Central memory CD4-positive, alpha-beta T cell (primary cell): Measurements from ENCODE around the gene TVP23C.

ENCODE experiments used
- DNase-seq: peaks from one replicate; pipeline ENCODE4 v3.0.0; 2022

TVP23C gene

GRCh38 chr17:15494821-15495220, 68.5 kb downstream of the TVP23C start:
- no peak for DNase-seq

- DNase-seq = no peak
Measured at GRCh38 chr17:15493693-15494035, 69.6 kb downstream of the TVP23C start.

- no peak for DNase-seq
Measured at GRCh38 chr17:15492791-15493692, 70.2 kb downstream of the TVP23C start.

GRCh38 chr17:15492186-15492585, 71.1 kb downstream of the TVP23C start:
- no peak for DNase-seq

GRCh38 chr17:15490634-15491261, 72.5 kb downstream of the TVP23C start:
- no peak for DNase-seq

- DNase-seq = no peak
Measured at GRCh38 chr17:15488557-15488956, 74.7 kb downstream of the TVP23C start.

- DNase-seq = no peak
Measured at GRCh38 chr17:15485045-15485444, 78.2 kb downstream of the TVP23C start.

- no peak for DNase-seq
Measured at GRCh38 chr17:15483431-15483830, 79.9 kb downstream of the TVP23C start.

GRCh38 chr17:15482476-15482875, 80.8 kb downstream of the TVP23C start:
- no peak for DNase-seq

GRCh38 chr17:15481481-15481880, 81.8 kb downstream of the TVP23C start:
- no peak for DNase-seq

- DNase-seq = no peak
Measured at GRCh38 chr17:15480204-15480603, 83.1 kb downstream of the TVP23C start.

- no peak for DNase-seq
Measured at GRCh38 chr17:15479703-15480102, 83.6 kb downstream of the TVP23C start.

GRCh38 chr17:15478845-15479244, 84.4 kb downstream of the TVP23C start:
- no peak for DNase-seq

- no peak for DNase-seq
Measured at GRCh38 chr17:15475631-15476354, 87.5 kb downstream of the TVP23C start.

GRCh38 chr17:15472891-15473290, 90.4 kb downstream of the TVP23C start:
- no peak for DNase-seq

GRCh38 chr17:15470536-15470935, 92.7 kb downstream of the TVP23C start:
- DNase-seq = no peak

GRCh38 chr17:15469260-15469659, 94.0 kb downstream of the TVP23C start:
- no peak for DNase-seq

- no peak for DNase-seq
Measured at GRCh38 chr17:15468126-15468525, 95.2 kb downstream of the TVP23C start.

GRCh38 chr17:15467592-15467991, 95.7 kb downstream of the TVP23C start, which contains the start of gene CDRT4:
TSS of gene CDRT4 (minus strand) at chr17:15467621. CDS start at chr17:15440238, 27,383 bp downstream.
- DNase-seq = no peak

- no peak for DNase-seq
Measured at GRCh38 chr17:15466131-15466530, 97.2 kb downstream of the TVP23C start.

GRCh38 chr17:15465045-15465701, 98.1 kb downstream of the TVP23C start:
- DNase-seq = no peak

- no peak for DNase-seq
Measured at GRCh38 chr17:15464231-15464985, 98.9 kb downstream of the TVP23C start.
